HG03280 (cell line): ENCODE measurements around the gene TARS1.
"Not testable (repeated sequence)": the region's sequence is repeated elsewhere in the genome, so short reads cannot be mapped to it uniquely, and the experiment has no call there.

Experiments used
- ATAC-seq: cut with Tn5 transposase; IDR thresholded peaks from one replicate; pipeline ENCODE4 v1.9.1; 2021; ENCODE audit warnings: mild to moderate bottlenecking, moderate library complexity; ENCODE audit not compliant: unreplicated experiment

The TARS1 gene

GRCh38 chr5:33482335-33482734 is 41.6 kb downstream of the TARS1 start:
- no peak for ATAC-seq

- no peak for ATAC-seq
Observed at GRCh38 chr5:33487236-33487635, 46.5 kb downstream of the TARS1 start.

- ATAC-seq, result no peak
Observed at GRCh38 chr5:33488558-33489355, 48.0 kb downstream of the TARS1 start.

- ATAC-seq, result no peak
Observed at GRCh38 chr5:33489481-33490067, 48.8 kb downstream of the TARS1 start.

- ATAC-seq, result no peak
Observed at GRCh38 chr5:33490071-33490665, 49.4 kb downstream of the TARS1 start.

- ATAC-seq, result no peak
Observed at GRCh38 chr5:33491941-33492340, 51.2 kb downstream of the TARS1 start.

- no peak for ATAC-seq
Observed at GRCh38 chr5:33494466-33494865, 53.7 kb downstream of the TARS1 start.

GRCh38 chr5:33501260-33501659 is 60.5 kb downstream of the TARS1 start:
- ATAC-seq, result no peak

- ATAC-seq, result no peak
Observed at GRCh38 chr5:33501899-33502298, 61.1 kb downstream of the TARS1 start.

GRCh38 chr5:33504570-33504969 is 63.8 kb downstream of the TARS1 start:
- ATAC-seq, result no peak

GRCh38 chr5:33507426-33507825 is 66.7 kb downstream of the TARS1 start:
- no peak for ATAC-seq

GRCh38 chr5:33509036-33509435 is 68.3 kb downstream of the TARS1 start:
- no peak for ATAC-seq

- ATAC-seq, result no peak
Observed at GRCh38 chr5:33513462-33514185, 72.9 kb downstream of the TARS1 start.

- ATAC-seq, result not testable (repeated sequence)
Observed at GRCh38 chr5:33515366-33515765, 74.6 kb downstream of the TARS1 start.

- no peak for ATAC-seq
Observed at GRCh38 chr5:33516421-33516820, 75.7 kb downstream of the TARS1 start.
